HL-60 (cell line): ENCODE data around the gene ATP11B.
A peak's percentile ranks its signal among the peaks of the same experiment; 100 is the strongest.

ENCODE experiments used
- DNase-seq, 2 experiments: peaks; one replicate each; pipeline ENCODE4 v3.0.0-alpha.2; 2010 to 2020; ENCODE audit warnings: low read depth in 1 of 2, low spot score in 1 of 2
- H3K27ac ChIP-seq: fragments of 250-450 bp; sonication (Bioruptor Pico); replicated peaks from 2 replicates; pipeline ENCODE4 v1.5.1; 2020; ENCODE audit warnings: mild to moderate bottlenecking, moderate library complexity
- H3K27me3 ChIP-seq: fragments of 250-450 bp; sonication (Bioruptor Pico); 2 replicates; pipeline ENCODE4 v1.5.1; 2021; ENCODE audit warnings: mild to moderate bottlenecking, moderate library complexity; ENCODE audit not compliant: insufficient read depth, poor library complexity, severe bottlenecking
- H3K4me3 ChIP-seq: replicated peaks from 2 replicates; pipeline ENCODE4 v1.5.1; 2011; ENCODE audit warnings: mild to moderate bottlenecking, control low read depth, low read length; ENCODE audit not compliant: insufficient read depth
- GABPA ChIP-seq: IDR thresholded peaks from 2 replicates; pipeline ENCODE4 v1.6.1; 2012; ENCODE audit warnings: low read depth
- POLR2AphosphoS5 ChIP-seq: IDR thresholded peaks from 2 replicates; pipeline ENCODE4 v1.6.1; 2012; ENCODE audit warnings: low read depth
- SPI1 ChIP-seq: IDR thresholded peaks from 2 replicates; pipeline ENCODE4 v1.6.1; 2012; ENCODE audit warnings: low read depth, mild to moderate bottlenecking, borderline replicate concordance
- TF ChIP-seq, protein P1 (sequence below): IDR thresholded peaks from 2 replicates; pipeline ENCODE4 v1.6.1; 2012; ENCODE audit warnings: low read depth; ENCODE audit not compliant: insufficient replicate concordance
- TF ChIP-seq, protein P2 (sequence below): IDR thresholded peaks from one replicate; pipeline ENCODE4 v1.5.1; 2011; ENCODE audit warnings: low read length, control low read depth, inconsistent platforms; ENCODE audit not compliant: insufficient read depth

The ATP11B gene

GRCh38 chr3:182837855-182838454, 44.7 kb downstream of the ATP11B start:
- H3K27ac ChIP-seq, result no peak overlapping the region
- no peaks in the 10 kb centered on the region for H3K27me3 ChIP-seq
- H3K4me3 ChIP-seq, result no peak overlapping the region
- DNase-seq, result peak; percentile 2 to 12
- TF ChIP-seq, protein P1, sequence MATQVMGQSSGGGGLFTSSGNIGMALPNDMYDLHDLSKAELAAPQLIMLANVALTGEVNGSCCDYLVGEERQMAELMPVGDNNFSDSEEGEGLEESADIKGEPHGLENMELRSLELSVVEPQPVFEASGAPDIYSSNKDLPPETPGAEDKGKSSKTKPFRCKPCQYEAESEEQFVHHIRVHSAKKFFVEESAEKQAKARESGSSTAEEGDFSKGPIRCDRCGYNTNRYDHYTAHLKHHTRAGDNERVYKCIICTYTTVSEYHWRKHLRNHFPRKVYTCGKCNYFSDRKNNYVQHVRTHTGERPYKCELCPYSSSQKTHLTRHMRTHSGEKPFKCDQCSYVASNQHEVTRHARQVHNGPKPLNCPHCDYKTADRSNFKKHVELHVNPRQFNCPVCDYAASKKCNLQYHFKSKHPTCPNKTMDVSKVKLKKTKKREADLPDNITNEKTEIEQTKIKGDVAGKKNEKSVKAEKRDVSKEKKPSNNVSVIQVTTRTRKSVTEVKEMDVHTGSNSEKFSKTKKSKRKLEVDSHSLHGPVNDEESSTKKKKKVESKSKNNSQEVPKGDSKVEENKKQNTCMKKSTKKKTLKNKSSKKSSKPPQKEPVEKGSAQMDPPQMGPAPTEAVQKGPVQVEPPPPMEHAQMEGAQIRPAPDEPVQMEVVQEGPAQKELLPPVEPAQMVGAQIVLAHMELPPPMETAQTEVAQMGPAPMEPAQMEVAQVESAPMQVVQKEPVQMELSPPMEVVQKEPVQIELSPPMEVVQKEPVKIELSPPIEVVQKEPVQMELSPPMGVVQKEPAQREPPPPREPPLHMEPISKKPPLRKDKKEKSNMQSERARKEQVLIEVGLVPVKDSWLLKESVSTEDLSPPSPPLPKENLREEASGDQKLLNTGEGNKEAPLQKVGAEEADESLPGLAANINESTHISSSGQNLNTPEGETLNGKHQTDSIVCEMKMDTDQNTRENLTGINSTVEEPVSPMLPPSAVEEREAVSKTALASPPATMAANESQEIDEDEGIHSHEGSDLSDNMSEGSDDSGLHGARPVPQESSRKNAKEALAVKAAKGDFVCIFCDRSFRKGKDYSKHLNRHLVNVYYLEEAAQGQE, result no peak
- TF ChIP-seq SPI1 (no peak), GABPA (no peak), POLR2AphosphoS5 (no peak)

DNA sequence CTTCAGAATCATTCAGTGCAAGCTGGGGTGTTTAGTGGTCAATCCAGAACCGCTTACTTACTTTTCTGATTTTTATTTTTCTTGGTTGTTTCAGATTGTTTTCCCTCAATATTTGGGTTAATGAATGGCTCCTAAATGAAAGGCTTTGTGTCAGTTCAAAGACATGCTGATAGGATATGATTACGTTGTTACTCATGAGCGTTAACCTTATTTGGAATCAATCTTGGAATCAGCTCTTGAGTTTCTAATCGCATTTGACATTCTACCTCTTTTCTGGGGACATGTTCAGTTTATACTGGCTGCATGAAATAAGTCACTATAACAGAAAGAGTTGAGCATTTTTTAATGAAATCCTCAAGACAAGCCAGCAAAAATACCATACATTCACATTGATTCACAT, 50.2 kb downstream of the ATP11B start:
- no peaks in the 10 kb centered on the region for H3K27me3 ChIP-seq

DNA sequence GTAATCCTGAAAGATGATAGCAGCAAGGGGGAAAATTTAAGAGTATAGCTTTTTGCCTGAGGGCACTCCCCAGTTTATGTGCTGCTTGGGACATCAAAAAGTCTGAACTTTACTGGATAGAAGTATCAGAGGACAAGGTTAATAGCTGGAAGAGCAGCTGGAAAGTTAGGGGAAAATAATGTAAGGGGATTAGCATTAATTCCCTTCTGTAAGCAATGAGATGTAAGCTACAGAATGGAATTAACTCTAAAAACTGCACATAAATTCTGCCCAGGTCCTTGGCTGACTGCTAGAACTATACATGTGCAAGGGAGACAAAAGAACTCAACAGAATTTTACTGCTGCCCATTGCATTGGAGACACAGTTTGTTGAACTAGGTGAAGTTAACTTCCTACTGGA, 55.6 kb downstream of the ATP11B start:
- H3K27ac ChIP-seq, result no peak overlapping the region
- no peak for DNase-seq
- H3K4me3 ChIP-seq, result no peak overlapping the region
- TF ChIP-seq GABPA, result no peak
- TF ChIP-seq, protein P2, sequence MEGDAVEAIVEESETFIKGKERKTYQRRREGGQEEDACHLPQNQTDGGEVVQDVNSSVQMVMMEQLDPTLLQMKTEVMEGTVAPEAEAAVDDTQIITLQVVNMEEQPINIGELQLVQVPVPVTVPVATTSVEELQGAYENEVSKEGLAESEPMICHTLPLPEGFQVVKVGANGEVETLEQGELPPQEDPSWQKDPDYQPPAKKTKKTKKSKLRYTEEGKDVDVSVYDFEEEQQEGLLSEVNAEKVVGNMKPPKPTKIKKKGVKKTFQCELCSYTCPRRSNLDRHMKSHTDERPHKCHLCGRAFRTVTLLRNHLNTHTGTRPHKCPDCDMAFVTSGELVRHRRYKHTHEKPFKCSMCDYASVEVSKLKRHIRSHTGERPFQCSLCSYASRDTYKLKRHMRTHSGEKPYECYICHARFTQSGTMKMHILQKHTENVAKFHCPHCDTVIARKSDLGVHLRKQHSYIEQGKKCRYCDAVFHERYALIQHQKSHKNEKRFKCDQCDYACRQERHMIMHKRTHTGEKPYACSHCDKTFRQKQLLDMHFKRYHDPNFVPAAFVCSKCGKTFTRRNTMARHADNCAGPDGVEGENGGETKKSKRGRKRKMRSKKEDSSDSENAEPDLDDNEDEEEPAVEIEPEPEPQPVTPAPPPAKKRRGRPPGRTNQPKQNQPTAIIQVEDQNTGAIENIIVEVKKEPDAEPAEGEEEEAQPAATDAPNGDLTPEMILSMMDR, result no peak
- no peak for TF ChIP-seq SPI1
- TF ChIP-seq, protein P1, result no peak
- no peak for TF ChIP-seq POLR2AphosphoS5
- no peaks in the 10 kb centered on the region for H3K27me3 ChIP-seq

More for the DNA sequence above, 50.2 kb downstream of the ATP11B start:
- Histone ChIP-seq H3K4me3 (no peak overlapping the region), H3K27ac (no peak overlapping the region)
- no peak for TF ChIP-seq SPI1
- TF ChIP-seq, protein P1, result no peak
- TF ChIP-seq GABPA, result no peak
- TF ChIP-seq, protein P2, result no peak
- TF ChIP-seq POLR2AphosphoS5, result no peak
- DNase-seq, result no peak

- Histone ChIP-seq H3K4me3 (no peak overlapping the region), H3K27me3 (no peaks in the 10 kb centered on the region), H3K27ac (no peak overlapping the region)
- no peak for TF ChIP-seq GABPA
- no peak for TF ChIP-seq SPI1
- TF ChIP-seq, protein P2, result no peak
- TF ChIP-seq POLR2AphosphoS5, result no peak
- TF ChIP-seq, protein P1, result no peak
- DNase-seq, result no peak
These were observed 61.8 kb downstream of the ATP11B start for GRCh38 chr3:182855076-182855475.
